GM19025 (cell line): ENCODE measurements around the gene RAVER2.
"Not testable (repeated sequence)": the region's sequence is repeated elsewhere in the genome, so short reads cannot be mapped to it uniquely, and the experiment has no call there.

Experiments used
- ATAC-seq: cut with Tn5 transposase; IDR thresholded peaks from one replicate; pipeline ENCODE4 v1.9.1; 2021; ENCODE audit warnings: mild to moderate bottlenecking, low read depth, moderate library complexity; ENCODE audit not compliant: unreplicated experiment

The RAVER2 gene, protein sequence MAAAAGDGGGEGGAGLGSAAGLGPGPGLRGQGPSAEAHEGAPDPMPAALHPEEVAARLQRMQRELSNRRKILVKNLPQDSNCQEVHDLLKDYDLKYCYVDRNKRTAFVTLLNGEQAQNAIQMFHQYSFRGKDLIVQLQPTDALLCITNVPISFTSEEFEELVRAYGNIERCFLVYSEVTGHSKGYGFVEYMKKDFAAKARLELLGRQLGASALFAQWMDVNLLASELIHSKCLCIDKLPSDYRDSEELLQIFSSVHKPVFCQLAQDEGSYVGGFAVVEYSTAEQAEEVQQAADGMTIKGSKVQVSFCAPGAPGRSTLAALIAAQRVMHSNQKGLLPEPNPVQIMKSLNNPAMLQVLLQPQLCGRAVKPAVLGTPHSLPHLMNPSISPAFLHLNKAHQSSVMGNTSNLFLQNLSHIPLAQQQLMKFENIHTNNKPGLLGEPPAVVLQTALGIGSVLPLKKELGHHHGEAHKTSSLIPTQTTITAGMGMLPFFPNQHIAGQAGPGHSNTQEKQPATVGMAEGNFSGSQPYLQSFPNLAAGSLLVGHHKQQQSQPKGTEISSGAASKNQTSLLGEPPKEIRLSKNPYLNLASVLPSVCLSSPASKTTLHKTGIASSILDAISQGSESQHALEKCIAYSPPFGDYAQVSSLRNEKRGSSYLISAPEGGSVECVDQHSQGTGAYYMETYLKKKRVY

DNA sequence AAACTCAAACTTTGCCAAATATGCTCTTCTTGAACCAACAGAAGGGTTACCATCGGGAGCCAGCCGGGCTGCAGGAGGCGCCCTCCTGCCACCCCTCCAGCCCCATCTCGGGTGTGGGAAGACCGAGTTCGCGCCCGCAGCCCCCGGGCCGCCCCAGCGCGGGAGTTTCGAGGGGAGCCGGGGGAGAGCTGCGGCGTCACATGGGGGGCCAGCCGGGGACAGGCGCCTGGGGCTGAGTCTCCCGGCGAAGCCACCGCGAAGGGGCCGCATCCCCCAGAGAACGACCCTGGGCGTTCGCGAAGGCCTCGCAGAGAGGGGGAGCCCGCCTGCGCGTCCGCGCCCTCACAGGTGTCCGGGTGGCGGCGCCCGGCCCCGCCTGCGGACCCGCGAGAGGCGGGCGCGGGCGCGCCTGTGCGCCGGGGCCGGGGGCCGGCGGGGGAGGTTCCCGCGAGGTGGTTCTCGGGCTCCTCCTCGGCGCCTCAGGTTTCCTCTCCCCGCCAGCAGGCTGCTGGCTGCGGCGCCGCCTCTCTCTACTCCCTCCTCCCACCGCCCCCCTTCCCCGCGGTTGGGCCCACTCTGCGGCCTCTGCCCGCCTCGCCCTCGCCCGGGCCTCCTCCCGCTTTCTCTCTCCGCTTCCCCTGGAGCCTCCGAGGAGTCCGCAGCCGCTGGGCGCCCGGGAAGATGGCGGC is at the start of gene RAVER2:
Gene RAVER2, plus strand, starts transcription at position 584 of the 689 bp plus-strand sequence. Its CDS starts 98 bp downstream, at position 682.
- ATAC-seq, result no peak

DNA sequence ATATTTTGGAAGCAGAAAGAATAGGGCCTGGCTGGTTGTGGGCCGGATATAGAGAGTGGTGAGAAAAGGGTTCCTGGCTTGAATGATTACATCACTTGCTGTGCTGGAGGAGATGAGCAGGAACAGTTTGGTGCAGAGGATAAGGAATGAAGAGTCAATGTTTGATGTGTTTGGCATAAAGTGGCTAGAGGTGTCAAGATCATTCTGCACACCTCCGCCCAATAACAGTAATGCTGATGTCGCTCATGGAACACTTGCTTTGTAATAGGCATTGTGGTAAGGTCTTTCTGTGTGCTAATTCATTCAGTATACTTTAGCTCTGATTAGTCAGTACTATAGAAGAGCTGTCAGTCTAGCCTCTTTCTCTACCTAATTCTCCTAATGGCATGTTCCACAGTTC is 48.0 kb upstream of the RAVER2 start:
- ATAC-seq, result no peak

DNA sequence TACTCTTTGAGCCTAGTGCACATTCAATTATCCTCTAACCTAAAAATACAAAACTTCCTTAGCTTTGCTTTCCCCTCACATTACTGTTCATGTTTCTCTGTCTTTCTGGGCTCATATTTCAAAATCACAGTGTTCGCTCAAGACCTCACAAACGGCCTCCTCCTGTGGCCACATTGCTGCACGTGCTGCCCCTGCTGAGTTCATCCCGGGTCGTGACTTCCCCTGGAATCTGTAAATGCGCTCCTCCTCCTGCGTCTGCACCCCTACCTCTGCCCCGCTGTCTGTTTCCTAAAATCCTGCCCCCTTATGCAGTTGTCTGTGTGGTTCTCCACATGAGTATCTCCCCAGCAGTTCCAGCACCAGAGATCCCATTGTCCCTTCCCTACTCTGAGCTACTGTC is 45.5 kb upstream of the RAVER2 start:
- ATAC-seq, result no peak

DNA sequence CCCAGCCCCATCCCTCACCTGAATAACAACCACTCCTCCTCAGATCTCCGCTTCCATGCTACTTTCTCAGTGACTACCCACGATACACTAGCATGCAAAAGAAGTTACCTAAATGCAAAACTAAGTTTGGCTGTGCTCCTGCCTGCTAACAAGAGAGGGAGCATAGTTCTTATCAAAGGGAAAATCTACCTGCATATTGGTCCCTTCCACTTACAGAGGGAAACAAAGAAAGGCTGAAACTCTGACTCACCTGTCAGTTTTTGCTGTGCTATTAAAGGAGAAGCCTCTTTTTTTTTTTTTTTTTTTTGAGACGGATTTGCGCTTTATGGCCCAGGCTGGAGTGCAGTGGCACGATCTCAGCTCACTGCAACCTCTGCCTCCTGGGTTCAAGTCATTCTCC is 43.8 kb upstream of the RAVER2 start:
- ATAC-seq, result no peak

DNA sequence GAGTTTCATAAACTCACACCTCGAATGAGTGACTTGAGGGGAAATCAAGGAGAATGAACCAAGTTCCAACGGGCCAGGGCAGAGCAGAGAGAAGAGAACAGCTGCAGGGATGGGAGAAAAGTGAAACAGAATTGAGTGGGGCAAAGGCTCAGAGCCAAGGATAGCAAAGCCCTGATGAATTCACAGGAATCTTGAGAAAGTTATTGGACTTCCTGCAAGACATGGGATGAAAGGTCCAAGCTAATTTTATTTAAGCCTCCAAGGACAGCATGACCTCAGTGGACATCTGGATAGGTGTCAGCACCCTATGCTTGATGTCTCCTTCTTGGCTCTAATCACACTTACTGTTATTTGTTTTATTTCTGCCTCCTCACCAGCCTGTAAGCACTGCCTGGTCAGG is 43.0 kb upstream of the RAVER2 start:
- ATAC-seq, result no peak

DNA sequence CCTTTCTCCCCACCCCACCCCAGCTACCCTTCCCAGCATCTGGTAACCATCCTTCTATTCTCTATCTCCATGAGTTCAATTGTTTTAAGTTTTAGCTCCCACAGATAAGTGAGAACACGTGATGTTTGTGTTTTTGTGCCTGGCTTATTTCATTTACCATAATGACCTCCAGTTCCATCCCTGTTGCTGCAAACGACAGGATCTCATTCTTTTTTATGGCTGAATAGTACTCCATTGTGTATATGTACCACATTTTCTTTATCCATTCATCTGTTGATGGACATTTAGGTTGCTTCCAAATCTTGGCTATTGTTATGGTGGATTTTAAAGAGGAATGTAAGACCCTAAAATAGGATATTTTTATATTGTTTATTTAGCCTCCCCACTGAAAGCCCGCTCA is 42.2 kb upstream of the RAVER2 start:
- not testable (repeated sequence) for ATAC-seq

DNA sequence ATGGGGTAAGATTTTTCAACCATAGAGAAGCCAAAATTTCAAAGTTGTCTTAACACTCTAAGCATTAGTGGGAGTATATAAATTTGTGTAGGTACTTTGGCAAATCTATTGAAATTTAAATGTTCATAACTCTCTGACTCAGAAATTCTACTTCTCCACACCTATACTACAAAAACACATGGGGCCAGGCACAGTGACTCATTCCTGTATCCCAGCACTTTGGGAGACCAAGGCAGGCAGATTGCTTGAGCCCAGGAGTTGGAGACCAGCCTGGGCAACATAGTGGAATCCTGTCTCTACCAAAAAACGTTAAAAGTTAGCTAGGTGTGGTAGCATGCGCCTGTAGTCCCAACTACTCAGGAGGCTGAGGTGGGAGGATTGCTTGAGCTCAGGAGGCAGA is 41.3 kb upstream of the RAVER2 start:
- no peak for ATAC-seq

DNA sequence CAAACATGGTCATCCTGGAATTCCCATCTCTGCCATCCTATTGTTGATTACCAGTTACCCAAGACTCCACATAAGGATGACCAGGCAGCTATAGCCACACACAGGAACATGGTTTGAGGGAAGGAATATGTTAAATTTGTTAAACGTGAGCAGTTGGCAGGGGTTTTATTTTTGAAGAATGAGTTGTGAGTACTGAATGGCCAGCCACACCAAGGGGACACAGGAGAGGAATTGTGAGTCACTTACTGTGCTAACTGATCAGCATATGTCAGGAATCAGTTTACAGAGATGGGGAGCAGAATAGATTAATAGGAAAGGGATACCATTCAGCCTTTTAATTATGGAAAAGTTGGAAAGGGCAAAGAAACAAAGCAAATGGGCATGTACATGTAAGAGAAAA is 39.3 kb upstream of the RAVER2 start:
- ATAC-seq, result no peak

DNA sequence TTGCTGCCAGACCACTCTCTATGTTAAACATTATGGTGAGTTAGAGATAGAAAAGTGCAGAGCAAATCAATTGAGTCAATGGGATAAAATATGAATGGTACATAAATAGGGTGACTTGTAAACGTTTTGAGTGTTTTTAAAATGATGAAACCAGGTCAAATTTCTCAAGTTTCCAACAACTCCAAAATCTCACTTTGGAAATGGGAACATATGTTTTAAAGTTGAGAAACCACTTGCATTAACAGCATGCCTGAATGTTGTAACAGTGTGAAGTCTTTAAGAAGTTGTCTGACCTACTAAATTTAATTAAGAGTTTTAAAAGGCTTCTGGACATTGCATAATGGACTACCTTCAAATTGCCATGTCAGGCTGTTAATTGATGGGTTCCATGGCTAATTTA is 33.6 kb upstream of the RAVER2 start:
- no peak for ATAC-seq

DNA sequence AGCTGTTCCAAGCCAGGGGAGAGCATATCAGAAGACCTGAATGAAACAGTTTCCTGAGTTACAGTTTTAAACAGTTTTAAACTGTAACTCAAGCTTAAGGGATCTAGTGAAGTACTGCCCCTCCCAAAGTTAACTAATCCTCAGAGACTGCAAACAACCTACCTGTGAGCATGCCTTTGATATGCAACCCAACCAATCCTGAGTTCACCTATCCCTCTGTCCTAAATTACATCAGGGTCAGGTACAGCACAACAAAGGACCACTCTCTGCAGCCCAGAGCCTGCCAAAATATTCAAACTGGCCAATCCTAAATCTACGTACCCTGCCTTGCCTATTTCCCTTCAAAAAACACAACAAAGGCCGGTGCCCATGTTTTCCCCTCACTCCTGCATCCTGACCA is 32.8 kb upstream of the RAVER2 start:
- no peak for ATAC-seq

DNA sequence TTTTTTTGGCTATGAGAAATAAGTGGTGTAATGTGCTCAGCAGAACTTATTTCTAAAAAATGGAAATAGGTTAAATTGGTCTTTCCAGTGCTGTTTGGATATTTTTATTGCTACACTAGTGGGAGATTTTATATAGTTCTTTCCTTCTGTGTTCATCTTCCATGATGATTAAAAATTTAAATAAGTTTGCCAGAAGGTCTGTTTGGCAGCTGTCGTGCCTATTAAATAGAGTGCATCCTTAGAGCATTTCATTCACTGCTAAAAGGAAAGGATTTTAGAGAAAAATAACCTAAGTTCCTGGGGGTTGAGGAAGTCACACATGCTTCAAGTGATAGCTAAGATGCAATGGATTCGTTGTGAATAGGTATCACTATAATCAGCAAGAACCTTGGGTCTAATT is 29.7 kb upstream of the RAVER2 start:
- no peak for ATAC-seq

DNA sequence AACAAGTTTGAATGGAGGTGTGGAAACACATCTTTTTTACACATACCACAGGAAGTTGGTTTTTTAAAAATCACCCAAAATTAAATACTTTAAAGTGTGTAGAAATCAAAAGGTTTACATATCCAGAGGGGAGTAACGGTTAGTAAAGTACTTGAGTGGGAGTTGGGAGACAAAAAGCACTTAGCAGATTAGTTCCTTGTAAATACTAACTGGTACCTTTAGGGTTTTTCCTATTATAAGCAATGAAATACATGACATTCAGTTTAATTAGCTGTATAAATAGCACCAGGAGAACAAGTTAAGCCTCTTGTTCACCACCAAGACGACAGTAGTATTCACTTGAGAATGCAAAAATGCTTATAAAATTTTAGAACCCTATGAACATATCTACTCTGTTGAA is 23.7 kb upstream of the RAVER2 start:
- no peak for ATAC-seq

DNA sequence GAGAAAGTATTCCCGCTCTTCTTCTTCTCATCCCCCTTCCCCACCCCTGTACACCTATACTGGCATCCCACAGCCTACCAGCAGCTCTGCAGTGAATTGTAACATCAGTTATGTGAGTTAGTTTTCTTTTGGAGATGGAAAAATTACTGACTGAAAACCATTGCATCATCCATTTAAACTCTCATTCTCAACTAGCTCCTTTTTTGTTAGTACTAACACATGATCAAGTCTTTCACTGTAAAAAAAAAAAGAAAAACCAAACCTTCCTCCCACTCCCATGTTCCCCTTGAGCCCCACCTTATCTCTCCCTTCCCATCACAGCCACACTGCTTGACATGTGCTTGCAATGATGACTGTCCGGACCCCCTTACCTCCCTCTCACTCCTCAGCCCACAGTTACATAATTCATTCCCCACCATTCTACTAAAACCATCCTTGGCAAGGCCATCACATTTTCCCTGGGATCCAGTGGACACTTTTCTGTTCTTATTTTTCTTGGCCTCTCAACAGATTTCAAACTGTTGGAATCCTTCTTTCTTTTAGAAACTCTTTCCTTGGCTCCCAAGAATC is 23.2 kb upstream of the RAVER2 start:
- no peak for ATAC-seq

DNA sequence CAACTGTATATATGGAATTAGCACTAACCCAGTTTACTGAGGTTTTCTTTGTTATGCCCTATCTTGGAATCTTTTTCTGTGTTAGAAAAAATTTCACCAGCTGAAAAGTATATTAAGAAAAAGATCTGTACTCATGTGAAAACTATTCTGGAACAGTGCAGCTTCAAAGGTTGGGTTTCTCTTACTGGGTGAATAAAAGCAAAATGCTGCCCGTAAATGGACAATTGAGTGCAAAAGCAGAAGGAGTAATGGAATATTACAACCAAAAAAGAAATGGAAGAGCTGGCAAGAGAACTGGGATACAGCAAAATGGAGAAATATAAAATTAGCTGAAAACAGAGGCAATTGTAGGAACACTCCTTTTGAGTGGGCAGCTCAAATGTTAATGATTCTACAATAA is 17.0 kb upstream of the RAVER2 start:
- no peak for ATAC-seq

DNA sequence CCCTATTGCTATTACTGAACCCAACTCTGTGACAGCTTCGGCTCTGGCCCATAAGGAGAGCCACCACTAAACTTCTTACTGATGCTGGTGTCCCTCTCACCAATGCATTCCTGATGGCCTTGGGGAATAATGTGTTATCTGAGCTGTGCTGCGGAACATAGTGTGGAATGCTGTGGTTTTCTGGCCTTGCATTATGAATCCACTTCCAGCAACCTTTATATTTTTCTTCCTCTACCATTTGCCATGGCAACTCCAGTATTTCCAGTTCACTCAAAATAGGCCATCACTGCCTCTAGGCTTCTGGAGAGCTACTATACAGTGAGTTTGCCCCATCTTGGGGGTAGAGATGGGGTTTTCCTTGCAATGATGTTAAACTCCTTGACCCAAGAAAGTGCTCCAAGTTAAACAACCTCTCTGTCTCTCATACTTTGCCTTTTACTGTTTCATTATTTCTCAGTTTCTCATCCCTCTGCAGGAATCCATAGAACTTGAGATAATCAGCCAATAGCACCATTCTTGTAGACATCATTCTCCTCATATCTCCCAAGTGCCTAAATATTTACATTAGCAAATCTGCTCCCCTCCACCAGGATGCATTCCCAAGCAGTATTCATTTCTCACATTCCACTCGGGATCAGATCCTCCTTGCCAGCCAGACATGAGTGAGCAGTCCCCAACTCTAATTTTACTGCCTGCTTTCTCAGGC is 11.1 kb upstream of the RAVER2 start:
- ATAC-seq, result no peak

DNA sequence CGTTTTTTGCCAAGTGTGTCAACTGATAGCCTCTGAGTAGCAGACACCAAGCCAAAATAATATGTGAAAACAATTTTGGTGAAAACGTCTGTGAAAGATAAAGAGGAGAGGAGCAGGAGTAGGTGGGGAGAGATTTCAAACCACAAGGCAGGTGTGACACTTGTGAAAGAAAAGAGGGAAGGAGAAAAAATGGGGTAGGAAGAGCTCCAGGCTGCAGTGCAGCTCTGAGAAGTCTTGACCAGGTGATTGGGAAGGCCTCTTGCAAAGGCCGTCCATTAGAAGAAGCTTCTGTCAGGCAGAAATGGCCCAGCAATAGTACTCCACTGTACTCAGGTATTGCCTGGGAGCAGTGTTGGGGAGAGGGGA is 10.6 kb upstream of the RAVER2 start:
- ATAC-seq, result no peak

DNA sequence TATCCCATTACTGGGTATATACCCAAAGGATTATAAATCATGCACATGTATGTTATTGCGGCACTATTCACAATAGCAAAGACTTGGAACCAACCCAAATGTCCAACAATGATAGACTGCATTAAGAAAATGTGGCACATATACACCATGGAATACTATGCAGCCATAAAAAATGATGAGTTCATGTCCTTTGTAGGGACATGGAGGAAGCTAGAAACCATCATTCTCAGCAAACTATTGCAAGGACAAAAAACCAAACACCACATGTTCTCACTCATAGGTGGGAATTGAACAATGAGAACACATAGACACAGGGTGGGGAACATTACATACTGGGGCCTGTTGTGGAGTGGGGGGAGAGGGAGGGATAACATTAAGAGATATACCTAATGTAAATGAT is 4.2 kb upstream of the RAVER2 start:
- not testable (repeated sequence) for ATAC-seq

DNA sequence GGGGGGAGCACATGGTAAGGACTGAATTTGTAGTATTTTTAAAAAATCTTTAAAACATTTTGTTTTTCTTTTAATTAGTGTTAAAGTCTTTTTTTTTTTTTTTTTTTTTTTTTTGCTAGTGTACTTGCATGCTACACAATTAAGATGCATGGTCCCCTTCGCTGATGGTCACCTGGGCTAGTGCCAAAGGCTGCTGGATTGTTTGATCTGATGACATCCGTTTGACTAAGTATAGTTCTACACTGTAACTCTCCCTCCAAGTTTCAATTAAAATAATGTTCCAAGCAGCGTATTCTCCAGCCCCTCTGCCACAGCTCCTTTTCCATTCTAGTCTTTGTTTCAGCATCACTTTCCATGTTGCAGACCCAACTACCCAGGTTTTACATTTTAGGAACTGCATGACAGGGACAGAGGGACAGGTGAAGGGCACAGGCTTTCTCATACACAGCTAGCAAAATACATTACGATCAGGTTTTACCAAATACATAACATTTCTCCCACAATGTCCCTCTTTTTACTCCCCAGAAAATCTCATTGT is 852 bp upstream of the RAVER2 start:
- ATAC-seq, result no peak

DNA sequence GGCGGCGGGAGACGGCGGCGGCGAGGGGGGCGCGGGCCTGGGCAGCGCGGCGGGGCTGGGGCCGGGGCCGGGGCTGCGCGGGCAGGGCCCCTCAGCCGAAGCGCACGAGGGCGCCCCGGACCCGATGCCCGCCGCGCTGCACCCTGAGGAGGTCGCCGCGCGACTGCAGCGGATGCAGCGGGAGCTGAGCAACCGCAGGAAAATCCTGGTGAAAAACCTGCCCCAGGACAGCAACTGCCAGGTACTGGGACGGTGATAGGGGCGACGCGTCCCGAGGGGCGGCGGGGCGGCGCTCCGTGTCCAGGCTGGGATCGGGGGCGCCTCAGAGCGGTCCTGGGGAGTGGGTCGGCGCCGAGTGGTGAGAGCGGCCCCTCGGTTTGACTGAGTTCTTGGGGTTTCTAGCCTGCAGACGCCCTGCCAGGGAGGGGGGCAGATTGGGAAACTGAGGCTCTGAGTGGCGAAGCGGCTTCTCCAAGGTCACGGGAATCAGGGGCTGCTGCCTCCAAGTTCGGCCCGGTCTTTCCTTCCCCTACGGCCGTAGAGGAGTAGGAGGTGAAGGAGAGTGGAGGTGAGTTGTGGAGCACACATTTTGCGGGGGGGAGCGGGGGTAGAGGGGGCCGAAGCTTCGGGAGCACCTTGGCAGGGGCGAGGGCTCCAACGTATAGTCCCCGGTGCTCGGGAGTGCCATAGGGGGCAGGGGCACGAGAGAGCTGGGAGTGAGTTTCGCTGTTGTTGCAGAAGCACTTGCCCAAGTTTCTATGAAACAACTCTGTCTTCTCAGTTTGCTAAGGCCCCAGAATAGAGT is 508 bp downstream of the RAVER2 start:
- no peak for ATAC-seq
